Kidney epithelial cell (primary cell): ENCODE results near the gene CAMSAP2. TPM values are rescaled to one million over a fixed set of nuclear protein-coding genes. Genes with fewer than 3 reads are reported as not detected.

Experiments used
- DNase-seq: peaks from one replicate; pipeline ENCODE4 v3.0.0-alpha.2; 2010; ENCODE audit warnings: low read depth
- H3K27me3 ChIP-seq: 2 replicates; pipeline ENCODE4 v1.6.0; 2011; ENCODE audit warnings: low read length; ENCODE audit not compliant: control insufficient read depth, insufficient read depth
- H3K36me3 ChIP-seq: 2 replicates; pipeline ENCODE4 v1.5.1; 2011; ENCODE audit warnings: low read length; ENCODE audit not compliant: control insufficient read depth, insufficient read depth
- H3K4me3 ChIP-seq: 2 replicates; pipeline ENCODE4 v1.5.1; 2011; ENCODE audit warnings: low read depth, mild to moderate bottlenecking, control low read depth, low read length
- CTCF ChIP-seq: IDR thresholded peaks from 2 replicates; pipeline ENCODE4 v1.5.1; 2011; ENCODE audit warnings: mild to moderate bottlenecking, moderate library complexity, low read length, control low read depth, inconsistent platforms; ENCODE audit not compliant: insufficient read depth, poor library complexity, severe bottlenecking
- total RNA-seq: library from RNA; depleted of rRNA; stranded (reverse); fragments of >200 nt; gene quantifications from 2 replicates; pipeline ENCODE4 v1.2.3, GENCODE V29; 2015

The CAMSAP2 gene
- total RNA-seq, 1 donor from 2014 or later: 31.9 TPM

GRCh38 chr1:200731654-200732332, 6.9 kb upstream of the CAMSAP2 start:
- H3K4me3 ChIP-seq: no peak overlapping the region
- no peak for TF ChIP-seq CTCF

GRCh38 chr1:200732438-200732837, 6.3 kb upstream of the CAMSAP2 start:
- no peak for DNase-seq
- Histone ChIP-seq H3K36me3 (no peaks in the 10 kb centered on the region), H3K27me3 (no peaks in the 10 kb centered on the region), H3K4me3 (no peak overlapping the region)
- TF ChIP-seq CTCF: no peak

More at GRCh38 chr1:200731654-200732332, 6.9 kb upstream of the CAMSAP2 start:
- H3K27me3 ChIP-seq: no peaks in the 10 kb centered on the region
- no peak for DNase-seq
- H3K36me3 ChIP-seq: no peaks in the 10 kb centered on the region

GRCh38 chr1:200733907-200734306, 4.8 kb upstream of the CAMSAP2 start:
- H3K27me3 ChIP-seq: no peaks in the 10 kb centered on the region
- DNase-seq: no peak
- no peak overlapping the region for H3K4me3 ChIP-seq
- TF ChIP-seq CTCF: no peak
- H3K36me3 ChIP-seq: no peaks in the 10 kb centered on the region

GRCh38 chr1:200737647-200738291, 924 bp upstream of the CAMSAP2 start:
- no peak for TF ChIP-seq CTCF
- no peak for DNase-seq
- Histone ChIP-seq H3K36me3 (no peaks in the 10 kb centered on the region), H3K4me3 (no peak overlapping the region), H3K27me3 (no peaks in the 10 kb centered on the region)

- Histone ChIP-seq H3K4me3 (peak overlapping the region; percentile 100), H3K27me3 (no peaks in the 10 kb centered on the region), H3K36me3 (no peaks in the 10 kb centered on the region)
- no peak for DNase-seq
- TF ChIP-seq CTCF: no peak
These were observed 407 bp downstream of the CAMSAP2 start for GRCh38 chr1:200738949-200739651.
